ENCODE data around the gene SEMA3A. TPM values are rescaled to one million over a fixed set of nuclear protein-coding genes. Genes with fewer than 3 reads are reported as not detected.

The SEMA3A gene
- total and polyA plus RNA-seq, 2 of the 4 experiments (the other 2 are of a cell fraction), result 31.2 to 213 TPM

DNA sequence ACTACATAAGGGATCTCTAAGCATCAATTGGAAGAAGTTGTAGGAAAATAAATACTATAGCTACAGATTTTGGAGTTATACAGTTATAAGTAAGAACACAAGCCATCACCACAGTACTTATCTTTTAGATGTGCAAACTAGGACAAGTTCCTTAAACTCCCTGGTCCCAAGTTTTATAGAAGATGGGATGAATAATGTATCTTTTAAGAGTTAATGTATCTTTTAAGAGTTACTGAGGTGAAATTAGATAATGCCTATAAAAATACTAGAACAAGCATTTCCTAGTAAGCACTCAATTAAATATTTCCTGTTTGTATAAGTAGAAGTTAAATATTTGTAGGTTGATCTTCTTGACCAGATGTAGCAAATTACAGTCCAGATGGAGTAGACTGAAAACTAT lies 56.8 kb downstream of the SEMA3A start:
- POLR2A ChIA-PET (ENCODE audit: unreplicated experiment), result no interaction called here
- Histone ChIP-seq H3K4me1 (ENCODE audit: control insufficient read depth, insufficient read depth, low read length) (peaks cover 5% of the 10 kb centered on the region; the same call in 1 of the 2 replicates), H2BK20ac (ENCODE audit: low read depth, low read length) (no peak overlapping the region), H2BK120ac (ENCODE audit: low read depth, low read length) (no peak overlapping the region), H3K27ac (ENCODE audit: insufficient read depth, low read length) (peak overlapping the region; percentile 66; the same call in 1 of the 2 replicates), H3K4ac (ENCODE audit: low read depth, low read length) (no peak overlapping the region), H3K56ac (ENCODE audit: extremely low read depth, insufficient read depth, low read length) (no peak overlapping the region), H4K20me1 (ENCODE audit: insufficient read depth, low read length) (no peaks in the 10 kb centered on the region; the same call in 1 of the 2 replicates), H3K9ac (ENCODE audit: low read depth, low read length) (no peak overlapping the region), H3K18ac (ENCODE audit: low read depth, low read length) (peak overlapping the region; percentile 33; the same call in 1 of the 2 replicates), H4K5ac (ENCODE audit: low read depth, low read length) (no peak overlapping the region), H4K8ac (ENCODE audit: low read depth in 2 of 2, low read length in 2 of 2) (no peak overlapping the region), H3K79me1 (ENCODE audit: low read depth in 1 of 2, low read length in 2 of 2) (peaks cover 25 to 48% of the 10 kb centered on the region in 2 experiments), H2BK5ac (ENCODE audit: low read depth, low read length, poor library complexity, severe bottlenecking) (peak overlapping the region; percentile 71), H2BK15ac (ENCODE audit: low read depth, low read length) (no peak overlapping the region; the same call in 2 of the 3 replicates), H4K91ac (ENCODE audit: insufficient read depth, low read depth, low read length) (no peak overlapping the region), H3K36me3 (ENCODE audit: control insufficient read depth, insufficient read depth, low read length) (peaks cover 8% of the 10 kb centered on the region), H3K9me3 (ENCODE audit: control insufficient read depth, insufficient read depth, low read length) (no peaks in the 10 kb centered on the region), H3K14ac (replicated peaks; ENCODE audit: low read depth, low read length) (no peak overlapping the region), H3K4me2 (ENCODE audit: low read depth, low read length) (no peak overlapping the region; the same call in 1 of the 2 replicates), H3K23ac (ENCODE audit: low read depth, low read length) (no peak overlapping the region), H3K27me3 (ENCODE audit: control insufficient read depth, insufficient read depth, low read length) (no peaks in the 10 kb centered on the region), H3K9me1 (ENCODE audit: insufficient read depth, low read length) (no peaks in the 10 kb centered on the region), H2AFZ (replicated peaks; ENCODE audit: low read length, poor library complexity) (no peak overlapping the region), H2AK9ac (replicated peaks; ENCODE audit: low read depth, low read length, poor library complexity) (no peak overlapping the region), H2AK5ac (ENCODE audit: low read depth, low read length) (no peak overlapping the region), H3K4me3 (ENCODE audit: insufficient read depth, low read depth, low read length) (no peak overlapping the region)
- CTCF ChIA-PET, result no interaction called here
- TF ChIP-seq NFE2L2 (IDR thresholded peaks at IDR 0.05; ENCODE audit: low read depth, low read length) (no peak), CEBPB (IDR thresholded peaks at IDR 0.05; ENCODE audit: low read depth, low read length) (no peak), USF2 (IDR thresholded peaks at IDR 0.05; ENCODE audit: low read depth, low read length) (no peak), BHLHE40 (IDR thresholded peaks at IDR 0.05; ENCODE audit: low read depth, low read length) (no peak), CHD1 (IDR thresholded peaks at IDR 0.05; ENCODE audit: low read depth, low read length) (no peak), RFX5 (IDR thresholded peaks at IDR 0.05; ENCODE audit: low read depth, low read length) (no peak), POLR2A (IDR thresholded peaks at IDR 0.05; ENCODE audit: low read depth, low read length) (no peak), MAFK (IDR thresholded peaks at IDR 0.05; ENCODE audit: low read depth, low read length) (no peak), CTCF (conservative IDR thresholded peaks at IDR 0.05; ENCODE audit: low read depth, low read length) (no peak), FOS (IDR thresholded peaks at IDR 0.05; ENCODE audit: low read depth, low read length) (no peak), RAD21 (IDR thresholded peaks at IDR 0.05; ENCODE audit: low read length) (no peak), MXI1 (IDR thresholded peaks at IDR 0.05; ENCODE audit: borderline replicate concordance, low read depth, low read length) (no peak), MAZ (IDR thresholded peaks at IDR 0.05; ENCODE audit: borderline replicate concordance, low read depth, low read length) (no peak), RCOR1 (IDR thresholded peaks at IDR 0.05; ENCODE audit: insufficient replicate concordance, low read length) (no peak), SMC3 (IDR thresholded peaks at IDR 0.05; ENCODE audit: low read depth, low read length) (no peak)
- TF ChIP-seq, protein P1, sequence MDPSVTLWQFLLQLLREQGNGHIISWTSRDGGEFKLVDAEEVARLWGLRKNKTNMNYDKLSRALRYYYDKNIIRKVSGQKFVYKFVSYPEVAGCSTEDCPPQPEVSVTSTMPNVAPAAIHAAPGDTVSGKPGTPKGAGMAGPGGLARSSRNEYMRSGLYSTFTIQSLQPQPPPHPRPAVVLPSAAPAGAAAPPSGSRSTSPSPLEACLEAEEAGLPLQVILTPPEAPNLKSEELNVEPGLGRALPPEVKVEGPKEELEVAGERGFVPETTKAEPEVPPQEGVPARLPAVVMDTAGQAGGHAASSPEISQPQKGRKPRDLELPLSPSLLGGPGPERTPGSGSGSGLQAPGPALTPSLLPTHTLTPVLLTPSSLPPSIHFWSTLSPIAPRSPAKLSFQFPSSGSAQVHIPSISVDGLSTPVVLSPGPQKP (IDR thresholded peaks at IDR 0.05; ENCODE audit: borderline replicate concordance, low read depth, low read length), result no peak
- ATAC-seq (ENCODE audit: low read depth) (peak; percentile 14; the same call in 1 of the 2 replicates), DNase-seq (peak; percentile 24)
- intact Hi-C loops (cut with micrococcal nuclease) (no loop called here), in situ Hi-C loops (cut with MboI; ENCODE audit: low sequenced_read_pairs) (no loop called here), dilution Hi-C loops (cut with HindIII; ENCODE audit: low sequenced_read_pairs, unreplicated experiment) (no loop called here)
- no TSS peak for BruUV-seq (replicated peaks)
